ENCODE data around the gene FAF1. TPM values are rescaled to one million over a fixed set of nuclear protein-coding genes. Genes with fewer than 3 reads are reported as not detected.
"Not testable (repeated sequence)": the region's sequence is repeated elsewhere in the genome, so short reads cannot be mapped to it uniquely, and the experiment has no call there.

FAF1 gene
- total and polyA plus RNA-seq, 9 of the 15 experiments (the other 6 are each of a cell fraction or from before 2014, with no cell fraction given), result 48.7 to 225 (median 118) TPM

DNA sequence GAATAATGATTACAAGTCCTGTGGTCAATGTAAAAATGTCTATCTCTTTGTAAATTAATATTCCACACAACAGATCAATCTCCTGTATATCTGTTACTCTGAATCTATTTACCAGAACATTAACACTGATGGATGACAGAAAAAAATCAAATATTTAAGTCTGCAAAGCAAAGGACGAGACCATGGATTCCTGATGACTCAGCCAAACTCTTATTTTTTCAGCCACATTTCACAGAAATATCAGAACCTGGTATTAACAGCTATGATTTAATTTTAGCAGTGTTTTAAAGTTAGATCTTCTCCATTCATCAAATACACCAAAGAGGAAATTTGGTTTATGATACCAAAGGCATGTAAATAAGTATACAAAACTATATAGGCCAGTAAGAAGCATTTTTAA, 46.1 kb downstream of the FAF1 start:
- Histone ChIP-seq H3K4me3 (no peak overlapping the region), H3K27me3 (ENCODE audit: control insufficient read depth in 2 of 2, insufficient read depth in 2 of 2, low read length in 2 of 2) (no peaks in the 10 kb centered on the region), H2AFZ (ENCODE audit: low read depth, low read length) (no peak overlapping the region), H3K9me3 (replicated peaks; ENCODE audit: control insufficient read depth, insufficient read depth, low read depth, low read length) (peaks cover 13% of the 10 kb centered on the region), H4K20me1 (replicated peaks; ENCODE audit: control insufficient read depth, insufficient read depth, low read length) (no peaks in the 10 kb centered on the region), H3K79me2 (ENCODE audit: control insufficient read depth, insufficient read depth, low read length) (peaks cover 68% of the 10 kb centered on the region), H3K9ac (ENCODE audit: insufficient read depth in 1 of 2, low read depth in 2 of 2, low read length in 2 of 2) (no peak overlapping the region), H3K4me2 (ENCODE audit: insufficient read depth, low read length) (no peak overlapping the region), H3K36me3 (ENCODE audit: control insufficient read depth, insufficient read depth, low read length) (peaks cover 36% of the 10 kb centered on the region), H3K27ac (ENCODE audit: extremely low read depth, low read depth, low read length) (no peak overlapping the region), H3K9me1 (ENCODE audit: control insufficient read depth, insufficient read depth, low read length) (no peaks in the 10 kb centered on the region), H3K4me1 (replicated peaks in 1 of 2; ENCODE audit: control insufficient read depth in 2 of 2, insufficient read depth in 2 of 2, low read length in 2 of 2) (no peaks in the 10 kb centered on the region)
- TF ChIP-seq ZNF316 (IDR thresholded peaks at IDR 0.05), result peak; percentile 65
- TF ChIP-seq MAFF (IDR thresholded peaks at IDR 0.05; ENCODE audit: low read length), result peak; percentile 13; the same call in 1 of the 2 replicates
- TF ChIP-seq MAFK (IDR thresholded peaks at IDR 0.05; ENCODE audit: low read length), result peak; percentile 5; the same call in 1 of the 2 replicates
- TF ChIP-seq ZNF778 (CRISPR knock-in tag; IDR thresholded peaks at IDR 0.05), result no peak
- ChIA-PET POLR2A (interaction anchor here (1.0 kb wide), 1 partner anchor 61 kb away, joined by 5 read pairs; no protein-coding TSS in a partner anchor), CTCF (ENCODE audit: low intra/inter-chr PET ratio) (no interaction called here)
- in situ Hi-C loops (cut with MboI), result no loop called here
- 92% methylated on average over 1 of the region's 1 CpG for WGBS (ENCODE audit: insufficient coverage, low coverage, missing lambda C conversion rate)
- intact Hi-C loops (cut with micrococcal nuclease), result no loop called here
- no peak for FAIRE-seq
- BruUV-seq (replicated peaks), result no TSS peak
- ATAC-seq, result no peak
- DNase-seq (ENCODE audit: extremely low read depth in 1 of 4, low spot score in 3 of 4), result no peak

DNA sequence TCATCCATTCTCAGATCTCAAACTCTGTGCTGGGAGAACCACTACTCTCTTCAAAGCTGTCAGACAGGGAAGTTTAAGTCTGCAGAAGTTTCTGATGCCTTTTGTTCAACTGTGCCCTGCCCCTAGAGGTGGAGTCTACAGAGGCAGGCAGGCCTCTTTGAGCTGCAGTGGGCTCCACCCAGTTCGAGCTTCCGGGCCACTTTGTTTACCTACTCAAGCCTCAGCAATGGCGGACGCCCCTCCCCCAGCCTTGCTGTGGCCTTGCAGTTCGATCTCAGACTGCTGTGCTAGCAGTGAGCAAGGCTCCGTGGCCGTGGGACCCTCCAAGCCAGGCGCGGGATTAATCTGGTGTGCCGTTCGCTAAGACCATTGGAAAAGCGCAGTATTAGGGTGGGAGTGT, 49.7 kb downstream of the FAF1 start:
- peaks cover 35% of the 10 kb centered on the region for H3K36me3 ChIP-seq (ENCODE audit: control insufficient read depth, insufficient read depth, low read length)
- H3K4me1 ChIP-seq (replicated peaks in 1 of 2; ENCODE audit: control insufficient read depth in 2 of 2, insufficient read depth in 2 of 2, low read length in 2 of 2); H3K4me2 ChIP-seq (ENCODE audit: insufficient read depth, low read length); BruUV-seq (replicated peaks); H3K4me3 ChIP-seq; CTCF ChIA-PET (ENCODE audit: low intra/inter-chr PET ratio); H3K9me1 ChIP-seq (ENCODE audit: control insufficient read depth, insufficient read depth, low read length); ATAC-seq; H4K20me1 ChIP-seq (replicated peaks; ENCODE audit: control insufficient read depth, insufficient read depth, low read length); in situ Hi-C loops (cut with MboI); H3K27ac ChIP-seq (ENCODE audit: extremely low read depth, low read depth, low read length); H3K9ac ChIP-seq (ENCODE audit: insufficient read depth in 1 of 2, low read depth in 2 of 2, low read length in 2 of 2); H3K27me3 ChIP-seq (ENCODE audit: control insufficient read depth in 2 of 2, insufficient read depth in 2 of 2, low read length in 2 of 2); H2AFZ ChIP-seq (ENCODE audit: low read depth, low read length); DNase-seq (ENCODE audit: extremely low read depth in 1 of 4, low spot score in 3 of 4); intact Hi-C loops (cut with micrococcal nuclease); FAIRE-seq: not testable (repeated sequence)
- WGBS (ENCODE audit: insufficient coverage, low coverage, missing lambda C conversion rate), result 96% methylated on average over 12 of the region's 12 CpGs
- H3K79me2 ChIP-seq (ENCODE audit: control insufficient read depth, insufficient read depth, low read length), result peaks cover 40% of the 10 kb centered on the region
- POLR2A ChIA-PET, result interaction anchor here (1.2 kb wide), 1 partner anchor 9 kb away, joined by 3 read pairs; no protein-coding TSS in a partner anchor
- H3K9me3 ChIP-seq (replicated peaks; ENCODE audit: control insufficient read depth, insufficient read depth, low read depth, low read length), result peaks cover 13% of the 10 kb centered on the region

Measured in K562 (cell line).